ENCODE measurements around the gene ATP2B3.

GRCh38 chrX:153565996-153566580 is 48.6 kb downstream of the ATP2B3 start:
- TF ChIP-seq EZH2 (IDR thresholded peaks at IDR 0.05; ENCODE audit: borderline replicate concordance, control insufficient read depth, low read depth, low read length) = no peak
- no peak for TF ChIP-seq POLR2AphosphoS5 (IDR thresholded peaks at IDR 0.05; ENCODE audit: low read length)
- no peak for TF ChIP-seq CBX3 (IDR thresholded peaks at IDR 0.05; ENCODE audit: borderline replicate concordance, low read depth)
- TF ChIP-seq EP300 (IDR thresholded peaks at IDR 0.05; ENCODE audit: borderline replicate concordance in 1 of 2, control insufficient read depth in 1 of 2, low read depth in 2 of 2, low read length in 2 of 2) = no peak
- no peak for TF ChIP-seq KDM1A (IDR thresholded peaks at IDR 0.05; ENCODE audit: borderline replicate concordance)
- TF ChIP-seq CTCF (IDR thresholded peaks at IDR 0.05 in 2 of 3, conservative IDR thresholded peaks at IDR 0.05 in 1 of 3; ENCODE audit: control insufficient read depth in 2 of 3, extremely low read depth in 1 of 3, insufficient read depth in 1 of 3, low read depth in 3 of 3, low read length in 3 of 3) = no peak
- TF ChIP-seq CUX1 (IDR thresholded peaks at IDR 0.05; ENCODE audit: insufficient replicate concordance, low read depth, low read length) = no peak
- no peak for TF ChIP-seq RFX5 (IDR thresholded peaks at IDR 0.05; ENCODE audit: low read depth, low read length)
- no peak for TF ChIP-seq YBX1 (IDR thresholded peaks at IDR 0.05)
- TF ChIP-seq POLR2A (IDR thresholded peaks at IDR 0.05; ENCODE audit: low read depth, low read length) = no peak
- no peak for TF ChIP-seq MXI1 (IDR thresholded peaks at IDR 0.05; ENCODE audit: low read depth, low read length)

Data from GM12878 (cell line).